HEK293 (cell line): ENCODE results near the gene RBFOX2.

ENCODE experiments used
- HOXA7 ChIP-seq: sonication (generic); formaldehyde crosslinking; IDR thresholded peaks from 2 replicates; pipeline ENCODE4 v1.8.1; 2022; ENCODE audit warnings: missing genetic modification reagents, borderline replicate concordance
- YY1 ChIP-seq: fragments of 450-650 bp; formaldehyde crosslinking; IDR thresholded peaks from 2 replicates; pipeline ENCODE4 v1.5.1; 2018; ENCODE audit warnings: missing biosample characterization, missing genetic modification characterization
- ZNF114 ChIP-seq: fragments of 450-650 bp; formaldehyde crosslinking; IDR thresholded peaks from 2 replicates; pipeline ENCODE4 v1.5.0; 2017; ENCODE audit warnings: missing biosample characterization, missing genetic modification characterization
- ZNF335 ChIP-seq: fragments of 450-650 bp; formaldehyde crosslinking; conservative IDR thresholded peaks from 2 replicates; pipeline ENCODE4 v1.5.1; 2016; ENCODE audit warnings: missing biosample characterization, missing genetic modification characterization
- ZNF544 ChIP-seq: fragments of 450-650 bp; formaldehyde crosslinking; IDR thresholded peaks from 2 replicates; pipeline ENCODE4 v1.5.0; 2017; ENCODE audit warnings: missing biosample characterization, missing genetic modification characterization
- ZNF596 ChIP-seq: fragments of 450-650 bp; IDR thresholded peaks from 2 replicates; pipeline ENCODE4 v1.5.0; 2018; ENCODE audit warnings: missing biosample characterization, mild to moderate bottlenecking, missing genetic modification characterization, moderate library complexity
- ZNF692 ChIP-seq: fragments of 450-650 bp; formaldehyde crosslinking; IDR thresholded peaks from 2 replicates; pipeline ENCODE4 v1.5.1; 2016; ENCODE audit warnings: missing biosample characterization, missing genetic modification characterization
- TF ChIP-seq, protein P1 (sequence below): fragments of 450-650 bp; formaldehyde crosslinking; IDR thresholded peaks from 2 replicates; pipeline ENCODE4 v1.5.1; 2016; ENCODE audit warnings: missing biosample characterization, missing genetic modification characterization
- TF ChIP-seq, protein P2 (sequence below): fragments of 450-650 bp; formaldehyde crosslinking; IDR thresholded peaks from 2 replicates; pipeline ENCODE4 v1.5.1; 2016; ENCODE audit warnings: missing biosample characterization, missing genetic modification characterization
- TF ChIP-seq, protein P3 (sequence below): fragments of 450-650 bp; formaldehyde crosslinking; IDR thresholded peaks from 2 replicates; pipeline ENCODE4 v1.5.1; 2016; ENCODE audit warnings: missing biosample characterization, missing genetic modification characterization

- TF ChIP-seq ZNF114 (no peak), ZNF596 (no peak), YY1 (tag by site-specific recombination) (no peak), HOXA7 (no peak), ZNF692 (tag by site-specific recombination) (no peak), ZNF335 (tag by site-specific recombination) (no peak), ZNF544 (tag by site-specific recombination) (no peak)
- TF ChIP-seq, protein P1, sequence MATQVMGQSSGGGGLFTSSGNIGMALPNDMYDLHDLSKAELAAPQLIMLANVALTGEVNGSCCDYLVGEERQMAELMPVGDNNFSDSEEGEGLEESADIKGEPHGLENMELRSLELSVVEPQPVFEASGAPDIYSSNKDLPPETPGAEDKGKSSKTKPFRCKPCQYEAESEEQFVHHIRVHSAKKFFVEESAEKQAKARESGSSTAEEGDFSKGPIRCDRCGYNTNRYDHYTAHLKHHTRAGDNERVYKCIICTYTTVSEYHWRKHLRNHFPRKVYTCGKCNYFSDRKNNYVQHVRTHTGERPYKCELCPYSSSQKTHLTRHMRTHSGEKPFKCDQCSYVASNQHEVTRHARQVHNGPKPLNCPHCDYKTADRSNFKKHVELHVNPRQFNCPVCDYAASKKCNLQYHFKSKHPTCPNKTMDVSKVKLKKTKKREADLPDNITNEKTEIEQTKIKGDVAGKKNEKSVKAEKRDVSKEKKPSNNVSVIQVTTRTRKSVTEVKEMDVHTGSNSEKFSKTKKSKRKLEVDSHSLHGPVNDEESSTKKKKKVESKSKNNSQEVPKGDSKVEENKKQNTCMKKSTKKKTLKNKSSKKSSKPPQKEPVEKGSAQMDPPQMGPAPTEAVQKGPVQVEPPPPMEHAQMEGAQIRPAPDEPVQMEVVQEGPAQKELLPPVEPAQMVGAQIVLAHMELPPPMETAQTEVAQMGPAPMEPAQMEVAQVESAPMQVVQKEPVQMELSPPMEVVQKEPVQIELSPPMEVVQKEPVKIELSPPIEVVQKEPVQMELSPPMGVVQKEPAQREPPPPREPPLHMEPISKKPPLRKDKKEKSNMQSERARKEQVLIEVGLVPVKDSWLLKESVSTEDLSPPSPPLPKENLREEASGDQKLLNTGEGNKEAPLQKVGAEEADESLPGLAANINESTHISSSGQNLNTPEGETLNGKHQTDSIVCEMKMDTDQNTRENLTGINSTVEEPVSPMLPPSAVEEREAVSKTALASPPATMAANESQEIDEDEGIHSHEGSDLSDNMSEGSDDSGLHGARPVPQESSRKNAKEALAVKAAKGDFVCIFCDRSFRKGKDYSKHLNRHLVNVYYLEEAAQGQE (tag by site-specific recombination) = no peak
- TF ChIP-seq, protein P2, sequence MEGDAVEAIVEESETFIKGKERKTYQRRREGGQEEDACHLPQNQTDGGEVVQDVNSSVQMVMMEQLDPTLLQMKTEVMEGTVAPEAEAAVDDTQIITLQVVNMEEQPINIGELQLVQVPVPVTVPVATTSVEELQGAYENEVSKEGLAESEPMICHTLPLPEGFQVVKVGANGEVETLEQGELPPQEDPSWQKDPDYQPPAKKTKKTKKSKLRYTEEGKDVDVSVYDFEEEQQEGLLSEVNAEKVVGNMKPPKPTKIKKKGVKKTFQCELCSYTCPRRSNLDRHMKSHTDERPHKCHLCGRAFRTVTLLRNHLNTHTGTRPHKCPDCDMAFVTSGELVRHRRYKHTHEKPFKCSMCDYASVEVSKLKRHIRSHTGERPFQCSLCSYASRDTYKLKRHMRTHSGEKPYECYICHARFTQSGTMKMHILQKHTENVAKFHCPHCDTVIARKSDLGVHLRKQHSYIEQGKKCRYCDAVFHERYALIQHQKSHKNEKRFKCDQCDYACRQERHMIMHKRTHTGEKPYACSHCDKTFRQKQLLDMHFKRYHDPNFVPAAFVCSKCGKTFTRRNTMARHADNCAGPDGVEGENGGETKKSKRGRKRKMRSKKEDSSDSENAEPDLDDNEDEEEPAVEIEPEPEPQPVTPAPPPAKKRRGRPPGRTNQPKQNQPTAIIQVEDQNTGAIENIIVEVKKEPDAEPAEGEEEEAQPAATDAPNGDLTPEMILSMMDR (tag by site-specific recombination) = no peak
- TF ChIP-seq, protein P3, sequence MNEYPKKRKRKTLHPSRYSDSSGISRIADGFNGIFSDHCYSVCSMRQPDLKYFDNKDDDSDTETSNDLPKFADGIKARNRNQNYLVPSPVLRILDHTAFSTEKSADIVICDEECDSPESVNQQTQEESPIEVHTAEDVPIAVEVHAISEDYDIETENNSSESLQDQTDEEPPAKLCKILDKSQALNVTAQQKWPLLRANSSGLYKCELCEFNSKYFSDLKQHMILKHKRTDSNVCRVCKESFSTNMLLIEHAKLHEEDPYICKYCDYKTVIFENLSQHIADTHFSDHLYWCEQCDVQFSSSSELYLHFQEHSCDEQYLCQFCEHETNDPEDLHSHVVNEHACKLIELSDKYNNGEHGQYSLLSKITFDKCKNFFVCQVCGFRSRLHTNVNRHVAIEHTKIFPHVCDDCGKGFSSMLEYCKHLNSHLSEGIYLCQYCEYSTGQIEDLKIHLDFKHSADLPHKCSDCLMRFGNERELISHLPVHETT = no peak
Observed at GRCh38 chr22:35910003-35910769, 118.4 kb downstream of the RBFOX2 start.
